SK-N-SH (cell line): Measurements from ENCODE around the gene HM13. TPM values are rescaled to one million over a fixed set of nuclear protein-coding genes. Genes with fewer than 3 reads are reported as not detected.

ENCODE experiments used
- CTCF ChIA-PET: fragments of 300-600, 350-600 bp; formaldehyde crosslinking; extraction: SDS; loops from one replicate; lab custom pipeline; 2021; lab: Yijun Ruan, JAX
- POLR2A ChIA-PET: fragments of 350-600 bp; sonication (Branson Sonifier 250); formaldehyde crosslinking; extraction: SDS; loops from one replicate; lab custom pipeline; 2020; ENCODE audit warnings: antibody characterized with exemption, inconsistent platforms; lab: Yijun Ruan, JAX
- DNase-seq: peaks from one replicate; pipeline ENCODE4 v3.0.0; 2012
- H2AFZ ChIP-seq: fragments of 200-600 bp; sonication (generic); 2 replicates; pipeline ENCODE4 v1.8.1; 2016; ENCODE audit warnings: antibody characterized with exemption, mild to moderate bottlenecking, low read depth
- H3F3A ChIP-seq: fragments of 200-600 bp; sonication (generic); replicated peaks from 2 replicates; pipeline ENCODE3; 2016; ENCODE audit warnings: antibody characterized with exemption, mild to moderate bottlenecking; ENCODE audit not compliant: insufficient read depth
- H3K27ac ChIP-seq, 2 experiments: fragments of 200-500 bp in 1 of 2; fragments of 200-600 bp in 1 of 2; sonication (Bioruptor generic) in 1 of 2; sonication (generic), shearing (Covaris generic) in 1 of 2; 2 replicates each; pipeline versions ENCODE4 v1.5.1 to v1.6.1; 2014 to 2016; ENCODE audit warnings: low read depth in 2 of 2, inconsistent platforms in 1 of 2, low read length in 1 of 2, mild to moderate bottlenecking in 1 of 2, mixed read lengths in 1 of 2
- H3K27me3 ChIP-seq: fragments of 200-600 bp; sonication (generic), shearing (Covaris generic); 2 replicates; pipeline ENCODE4 v1.6.1; 2016; ENCODE audit warnings: mixed run types; ENCODE audit not compliant: insufficient read depth
- H3K36me3 ChIP-seq, 2 experiments: fragments of 200-500 bp in 1 of 2; fragments of 200-600 bp in 1 of 2; sonication (Bioruptor generic) in 1 of 2; sonication (generic) in 1 of 2; replicated peaks in 1 of 2; 2 replicates each; pipeline versions ENCODE3 to v1.5.1; 2014 to 2016; ENCODE audit warnings: low read length in 1 of 2, mild to moderate bottlenecking in 1 of 2; ENCODE audit not compliant: insufficient read depth in 2 of 2, control insufficient read depth in 1 of 2
- H3K4me1 ChIP-seq, 2 experiments: fragments of 200-500 bp in 1 of 2; fragments of 200-600 bp in 1 of 2; sonication (Bioruptor generic) in 1 of 2; sonication (generic), shearing (Covaris generic) in 1 of 2; 2 replicates each; pipeline versions ENCODE4 v1.5.1 to v1.6.1; 2014 to 2016; ENCODE audit warnings: low read depth in 1 of 2, low read length in 1 of 2, mixed run types in 1 of 2; ENCODE audit not compliant: insufficient read depth in 2 of 2, control insufficient read depth in 1 of 2
- H3K4me2 ChIP-seq: fragments of 200-600 bp; sonication (generic), shearing (Covaris generic); 2 replicates; pipeline ENCODE4 v1.6.1; 2017; ENCODE audit warnings: mixed run types
- H3K4me3 ChIP-seq, 2 experiments: fragments of 200-500 bp in 1 of 2; fragments of 200-600 bp in 1 of 2; sonication (Bioruptor generic) in 1 of 2; sonication (generic), shearing (Covaris generic) in 1 of 2; 2 replicates each; pipeline versions ENCODE4 v1.5.1 to v1.8.1; 2014 to 2016; ENCODE audit warnings: low read depth in 2 of 2, inconsistent platforms in 1 of 2, low read length in 1 of 2, mild to moderate bottlenecking in 1 of 2, mixed read lengths in 1 of 2, moderate library complexity in 1 of 2
- H3K79me2 ChIP-seq: fragments of 200-600 bp; sonication (generic); 2 replicates; pipeline ENCODE4 v1.8.1; 2017; ENCODE audit warnings: mild to moderate bottlenecking; ENCODE audit not compliant: insufficient read depth
- H3K9ac ChIP-seq: fragments of 200-600 bp; sonication (generic); 2 replicates; pipeline ENCODE4 v1.6.1; 2017; ENCODE audit warnings: mixed run types
- H3K9me2 ChIP-seq: fragments of 200-600 bp; sonication (generic); 2 replicates; pipeline ENCODE4 v1.6.1; 2017; ENCODE audit warnings: mixed run types
- H3K9me3 ChIP-seq: fragments of 200-600 bp; sonication (generic); 2 replicates; pipeline ENCODE4 v1.6.1; 2017; ENCODE audit warnings: mixed run types, mild to moderate bottlenecking, moderate library complexity
- H4K20me1 ChIP-seq: fragments of 200-600 bp; sonication (generic); 2 replicates; pipeline ENCODE4 v1.6.1; 2017; ENCODE audit warnings: mild to moderate bottlenecking, mixed run types; ENCODE audit not compliant: insufficient read depth
- CTCF ChIP-seq: fragments of 200-600 bp; sonication (generic); IDR thresholded peaks from 2 replicates; pipeline ENCODE4 v1.6.1; 2017; ENCODE audit warnings: antibody characterized with exemption, mild to moderate bottlenecking, moderate library complexity
- ELF1 ChIP-seq: IDR thresholded peaks from 2 replicates; pipeline ENCODE4 v1.4.0; 2012
- EZH2phosphoT487 ChIP-seq: fragments of 200-600 bp; sonication (generic); IDR thresholded peaks from 2 replicates; pipeline ENCODE4 v1.6.1; 2017; ENCODE audit warnings: low read depth, mixed run types, mild to moderate bottlenecking, antibody characterized with exemption, moderate library complexity, borderline replicate concordance
- FOSL2 ChIP-seq: IDR thresholded peaks from 2 replicates; pipeline ENCODE4 v1.4.0; 2012; ENCODE audit warnings: low read depth, mild to moderate bottlenecking, moderate library complexity, borderline replicate concordance
- FOXJ3 ChIP-seq: sonication (generic); formaldehyde crosslinking; IDR thresholded peaks from 2 replicates; pipeline ENCODE4 v1.5.1; 2020; ENCODE audit warnings: mild to moderate bottlenecking, missing genetic modification reagents
- FOXM1 ChIP-seq: IDR thresholded peaks from 2 replicates; pipeline ENCODE4 v1.4.0; 2012; ENCODE audit warnings: low read depth, mild to moderate bottlenecking
- GABPA ChIP-seq: IDR thresholded peaks from 2 replicates; pipeline ENCODE4 v1.4.0; 2012; ENCODE audit warnings: low read depth, mild to moderate bottlenecking
- NFIC ChIP-seq: IDR thresholded peaks from 2 replicates; pipeline ENCODE4 v1.4.0; 2012; ENCODE audit warnings: borderline replicate concordance
- REST ChIP-seq: IDR thresholded peaks from 2 replicates; pipeline ENCODE4 v1.6.1; 2012; ENCODE audit warnings: mild to moderate bottlenecking, low read depth, low read length, moderate library complexity
- RFX5 ChIP-seq: IDR thresholded peaks from 2 replicates; pipeline ENCODE4 v1.6.1; 2012; ENCODE audit warnings: mild to moderate bottlenecking, improper control_type of control experiment, low read length
- RXRA ChIP-seq: IDR thresholded peaks from 2 replicates; pipeline ENCODE4 v1.4.0; 2012; ENCODE audit warnings: low read depth, mild to moderate bottlenecking, borderline replicate concordance
- SMC3 ChIP-seq: IDR thresholded peaks from 2 replicates; pipeline ENCODE4 v1.6.1; 2012; ENCODE audit warnings: low read depth, low read length, improper control_type of control experiment
- TAF1 ChIP-seq: IDR thresholded peaks from 2 replicates; pipeline ENCODE4 v1.6.1; 2012; ENCODE audit warnings: low read depth, mild to moderate bottlenecking, low read length, moderate library complexity, borderline replicate concordance
- TEAD4 ChIP-seq: IDR thresholded peaks from 2 replicates; pipeline ENCODE4 v1.4.0; 2012; ENCODE audit warnings: mild to moderate bottlenecking, borderline replicate concordance; ENCODE audit not compliant: insufficient read depth
- WGBS: methylation state at CpG from one replicate; pipeline ENCODE4 v1.1.6; 2017; ENCODE audit warnings: low lambda C conversion rate; 5-methylcytosine and 5-hydroxymethylcytosine counted together
- polyA plus RNA-seq, 3 experiments: library from polyadenylated mRNA; depleted of rRNA; stranded (reverse); fragments of >200 nt; gene quantifications; 2 replicates each; pipeline ENCODE4 v1.2.3, GENCODE V29; 2012
- TF ChIP-seq, protein P1 (sequence below): IDR thresholded peaks from 2 replicates; pipeline ENCODE4; 2012

Gene HM13
- polyA plus RNA-seq, 1 of the 3 experiments (the other 2 are of a cell fraction), result 160 TPM

GRCh38 chr20:31615416-31615815 lies 101.2 kb downstream of the HM13 start:
- Histone ChIP-seq H3K27ac (no peak overlapping the region), H4K20me1 (no peaks in the 10 kb centered on the region), H3K79me2 (no peaks in the 10 kb centered on the region), H3K27me3 (no peaks in the 10 kb centered on the region), H3K4me1 (peaks cover 5 to 7% of the 10 kb centered on the region in 2 experiments; a peak in 1 of 4 replicates), H3K36me3 (no peaks in the 10 kb centered on the region), H2AFZ (no peak overlapping the region)
- WGBS, result 98% methylated on average over 8 of the region's 8 CpGs
- CTCF ChIA-PET, result interaction anchor here (0.7 to 33.9 kb wide), 2 partner anchors 50 to 112 kb away, joined by 3 to 1802 read pairs; no protein-coding TSS in a partner anchor
- no peak for TF ChIP-seq TEAD4
- TF ChIP-seq ELF1, result no peak
- no peak for TF ChIP-seq CTCF
- TF ChIP-seq FOXM1, result no peak
- TF ChIP-seq FOXJ3 (CRISPR knock-in tag), result no peak
- TF ChIP-seq REST, result no peak
- TF ChIP-seq TAF1, result no peak
- TF ChIP-seq RXRA, result no peak
- no peak for TF ChIP-seq NFIC
- TF ChIP-seq, protein P1, sequence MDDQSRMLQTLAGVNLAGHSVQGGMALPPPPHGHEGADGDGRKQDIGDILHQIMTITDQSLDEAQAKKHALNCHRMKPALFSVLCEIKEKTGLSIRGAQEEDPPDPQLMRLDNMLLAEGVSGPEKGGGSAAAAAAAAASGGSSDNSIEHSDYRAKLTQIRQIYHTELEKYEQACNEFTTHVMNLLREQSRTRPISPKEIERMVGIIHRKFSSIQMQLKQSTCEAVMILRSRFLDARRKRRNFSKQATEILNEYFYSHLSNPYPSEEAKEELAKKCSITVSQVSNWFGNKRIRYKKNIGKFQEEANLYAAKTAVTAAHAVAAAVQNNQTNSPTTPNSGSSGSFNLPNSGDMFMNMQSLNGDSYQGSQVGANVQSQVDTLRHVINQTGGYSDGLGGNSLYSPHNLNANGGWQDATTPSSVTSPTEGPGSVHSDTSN, result no peak
- TF ChIP-seq RFX5, result no peak
- TF ChIP-seq GABPA, result no peak
- TF ChIP-seq EZH2phosphoT487, result no peak
- no peak for TF ChIP-seq SMC3
- no peak for TF ChIP-seq FOSL2
- TF ChIP-seq, all 33 proteins: peak for 0
- POLR2A ChIA-PET, result no interaction called here
- no peak overlapping the region for H3K4me3 ChIP-seq
- no peaks in the 10 kb centered on the region for H3K9me3 ChIP-seq
- H3F3A ChIP-seq, result peaks cover 14% of the 10 kb centered on the region
- H3K9me2 ChIP-seq, result no peaks in the 10 kb centered on the region
- no peak overlapping the region for H3K4me2 ChIP-seq
- DNase-seq, result no peak
- no peak overlapping the region for H3K9ac ChIP-seq
